MM.1S (cell line): Measurements from ENCODE around the gene CABLES1.

Experiments
- DNase-seq: peaks from one replicate; pipeline ENCODE4 v3.0.0-alpha.2; 2015
- H2AFZ ChIP-seq: fragments of 300-600 bp; sonication (generic); 2 replicates; pipeline ENCODE4 v1.6.0; 2016; ENCODE audit warnings: antibody characterized with exemption, low read length
- H3F3A ChIP-seq: fragments of 300-600 bp; sonication (generic); 2 replicates; pipeline ENCODE4 v1.6.1; 2016; ENCODE audit warnings: mild to moderate bottlenecking, antibody characterized with exemption, low read length, moderate library complexity, mixed read lengths; ENCODE audit not compliant: insufficient read depth
- H3K27ac ChIP-seq: fragments of 300-600 bp; sonication (generic); 2 replicates; pipeline ENCODE4 v1.5.1; 2016; ENCODE audit warnings: mild to moderate bottlenecking, low read length
- H3K27me3 ChIP-seq: fragments of 300-600 bp; sonication (generic); replicated peaks from 2 replicates; pipeline ENCODE4 v1.6.0; 2016; ENCODE audit warnings: low read length; ENCODE audit not compliant: insufficient read depth
- H3K36me3 ChIP-seq: fragments of 300-600 bp; sonication (generic); replicated peaks from 2 replicates; pipeline ENCODE4 v1.6.1; 2016; ENCODE audit warnings: mild to moderate bottlenecking, low read length, mixed read lengths; ENCODE audit not compliant: insufficient read depth
- H3K4me1 ChIP-seq: fragments of 300-600 bp; sonication (generic); 2 replicates; pipeline ENCODE4 v1.6.1; 2016; ENCODE audit warnings: low read length, mixed read lengths
- H3K4me2 ChIP-seq: fragments of 300-600 bp; sonication (generic); 2 replicates; pipeline ENCODE4 v1.6.0; 2016; ENCODE audit warnings: low read depth, low read length
- H3K4me3 ChIP-seq: fragments of 300-600 bp; sonication (generic); 2 replicates; pipeline ENCODE4 v1.5.1; 2016; ENCODE audit warnings: low read length, mixed read lengths
- H3K79me2 ChIP-seq: fragments of 300-600 bp; sonication (generic); 2 replicates; pipeline ENCODE4 v1.6.1; 2016; ENCODE audit warnings: mixed run types, low read length, mixed read lengths
- H3K9ac ChIP-seq: fragments of 300-600 bp; sonication (generic); 2 replicates; pipeline ENCODE4 v1.6.1; 2016; ENCODE audit warnings: low read length, mixed read lengths
- H3K9me2 ChIP-seq: fragments of 300-600 bp; sonication (generic); replicated peaks from 2 replicates; pipeline ENCODE4 v1.6.1; 2016; ENCODE audit warnings: mild to moderate bottlenecking, low read length, mixed read lengths; ENCODE audit not compliant: insufficient read depth
- H3K9me3 ChIP-seq: fragments of 300-600 bp; sonication (generic); replicated peaks from 2 replicates; pipeline ENCODE4 v1.6.1; 2016; ENCODE audit warnings: mild to moderate bottlenecking, low read length, mixed read lengths; ENCODE audit not compliant: insufficient read depth
- H4K20me1 ChIP-seq: fragments of 300-600 bp; sonication (generic); 2 replicates; pipeline ENCODE4 v1.6.1; 2016; ENCODE audit warnings: mild to moderate bottlenecking, low read length, moderate library complexity, mixed read lengths; ENCODE audit not compliant: insufficient read depth
- EZH2 ChIP-seq: fragments of 300-600 bp; sonication (generic); optimal IDR thresholded peaks from 2 replicates; pipeline ENCODE3; 2017; ENCODE audit warnings: low read depth, mild to moderate bottlenecking, antibody characterized with exemption, low read length, mixed read lengths
- EZH2phosphoT487 ChIP-seq: fragments of 300-600 bp; sonication (generic); IDR thresholded peaks from 2 replicates; pipeline ENCODE4 v1.6.1; 2018; ENCODE audit warnings: antibody characterized with exemption, low read length
- TF ChIP-seq, protein P1 (sequence below): fragments of 300-600 bp; sonication (generic); IDR thresholded peaks from 2 replicates; pipeline ENCODE4 v1.5.1; 2016; ENCODE audit warnings: antibody characterized with exemption, low read length, mixed read lengths

Gene CABLES1

DNA sequence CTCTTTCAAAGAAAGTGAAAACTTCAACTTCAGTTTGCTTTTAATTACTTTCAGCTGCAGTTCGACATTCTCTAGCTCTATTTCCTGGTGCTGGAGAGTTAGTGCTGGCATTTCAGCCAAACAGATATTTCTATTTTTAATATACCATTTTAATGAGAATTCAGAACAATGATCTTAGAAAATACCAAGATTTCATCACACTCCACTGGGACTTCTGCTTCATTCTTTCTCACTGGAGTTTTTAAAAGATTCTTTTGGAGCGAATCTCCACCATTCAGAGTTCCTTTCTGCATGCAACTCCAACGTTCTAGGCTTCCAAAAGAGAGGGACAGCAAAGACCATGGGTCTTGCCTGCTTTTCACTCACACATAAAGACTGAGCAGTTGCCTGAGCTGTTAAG, 94.2 kb downstream of the CABLES1 start:
- H3K4me2 ChIP-seq = no peak overlapping the region
- H3K9ac ChIP-seq = no peak overlapping the region; the same call in 1 of the 2 replicates

DNA sequence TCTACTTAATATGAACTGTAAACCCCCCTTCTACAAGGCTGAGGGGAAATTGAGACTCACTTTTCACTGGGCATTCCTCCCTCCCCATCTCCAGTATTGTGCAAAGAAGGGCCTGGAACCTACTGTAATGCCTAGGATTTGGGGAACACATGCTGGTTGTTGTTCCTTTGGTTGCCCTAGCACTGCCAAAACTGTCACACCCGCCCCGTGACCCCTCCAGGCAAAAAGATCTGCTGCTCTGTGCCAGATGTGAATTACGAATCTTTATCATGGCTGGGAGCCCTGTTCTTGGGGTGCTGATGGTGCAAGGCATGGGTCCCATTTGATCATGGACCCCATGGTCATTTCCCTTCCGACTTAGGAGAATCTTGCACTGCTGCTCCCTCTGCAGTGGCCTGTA, 95.4 kb downstream of the CABLES1 start:
- Histone ChIP-seq H3K79me2 (peaks cover 24% of the 10 kb centered on the region), H3K9ac (no peak overlapping the region), H3K27ac (no peak overlapping the region), H3K9me3 (no peaks in the 10 kb centered on the region), H4K20me1 (no peaks in the 10 kb centered on the region), H3K27me3 (no peaks in the 10 kb centered on the region), H2AFZ (no peak overlapping the region), H3K4me3 (no peak overlapping the region), H3F3A (peaks cover 37% of the 10 kb centered on the region), H3K4me2 (no peak overlapping the region), H3K9me2 (no peaks in the 10 kb centered on the region), H3K36me3 (0 out of 2 replicates have a peak, but pooled peaks cover 11% of the 10 kb centered on the region), H3K4me1 (peaks cover 39% of the 10 kb centered on the region)
- TF ChIP-seq EZH2phosphoT487 (no peak), EZH2 (no peak)
- TF ChIP-seq, protein P1, sequence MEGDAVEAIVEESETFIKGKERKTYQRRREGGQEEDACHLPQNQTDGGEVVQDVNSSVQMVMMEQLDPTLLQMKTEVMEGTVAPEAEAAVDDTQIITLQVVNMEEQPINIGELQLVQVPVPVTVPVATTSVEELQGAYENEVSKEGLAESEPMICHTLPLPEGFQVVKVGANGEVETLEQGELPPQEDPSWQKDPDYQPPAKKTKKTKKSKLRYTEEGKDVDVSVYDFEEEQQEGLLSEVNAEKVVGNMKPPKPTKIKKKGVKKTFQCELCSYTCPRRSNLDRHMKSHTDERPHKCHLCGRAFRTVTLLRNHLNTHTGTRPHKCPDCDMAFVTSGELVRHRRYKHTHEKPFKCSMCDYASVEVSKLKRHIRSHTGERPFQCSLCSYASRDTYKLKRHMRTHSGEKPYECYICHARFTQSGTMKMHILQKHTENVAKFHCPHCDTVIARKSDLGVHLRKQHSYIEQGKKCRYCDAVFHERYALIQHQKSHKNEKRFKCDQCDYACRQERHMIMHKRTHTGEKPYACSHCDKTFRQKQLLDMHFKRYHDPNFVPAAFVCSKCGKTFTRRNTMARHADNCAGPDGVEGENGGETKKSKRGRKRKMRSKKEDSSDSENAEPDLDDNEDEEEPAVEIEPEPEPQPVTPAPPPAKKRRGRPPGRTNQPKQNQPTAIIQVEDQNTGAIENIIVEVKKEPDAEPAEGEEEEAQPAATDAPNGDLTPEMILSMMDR = no peak
- DNase-seq = no peak

More for the DNA sequence above, 94.2 kb downstream of the CABLES1 start:
- 0 out of 2 replicates have a peak, but pooled peaks cover 11% of the 10 kb centered on the region for H3K36me3 ChIP-seq
- no peak overlapping the region for H3K4me3 ChIP-seq
- H3K79me2 ChIP-seq = peaks cover 25% of the 10 kb centered on the region
- no peaks in the 10 kb centered on the region for H3K9me3 ChIP-seq
- H2AFZ ChIP-seq = no peak overlapping the region
- no peak for DNase-seq
- H3K27me3 ChIP-seq = no peaks in the 10 kb centered on the region
- no peaks in the 10 kb centered on the region for H4K20me1 ChIP-seq
- H3K27ac ChIP-seq = peak overlapping the region; percentile 92; the same call in 1 of the 2 replicates
- H3K9me2 ChIP-seq = no peaks in the 10 kb centered on the region
- TF ChIP-seq EZH2phosphoT487 (no peak), EZH2 (no peak)
- TF ChIP-seq, protein P1 = no peak
- H3K4me1 ChIP-seq = peaks cover 48% of the 10 kb centered on the region
- H3F3A ChIP-seq = peaks cover 46% of the 10 kb centered on the region

DNA sequence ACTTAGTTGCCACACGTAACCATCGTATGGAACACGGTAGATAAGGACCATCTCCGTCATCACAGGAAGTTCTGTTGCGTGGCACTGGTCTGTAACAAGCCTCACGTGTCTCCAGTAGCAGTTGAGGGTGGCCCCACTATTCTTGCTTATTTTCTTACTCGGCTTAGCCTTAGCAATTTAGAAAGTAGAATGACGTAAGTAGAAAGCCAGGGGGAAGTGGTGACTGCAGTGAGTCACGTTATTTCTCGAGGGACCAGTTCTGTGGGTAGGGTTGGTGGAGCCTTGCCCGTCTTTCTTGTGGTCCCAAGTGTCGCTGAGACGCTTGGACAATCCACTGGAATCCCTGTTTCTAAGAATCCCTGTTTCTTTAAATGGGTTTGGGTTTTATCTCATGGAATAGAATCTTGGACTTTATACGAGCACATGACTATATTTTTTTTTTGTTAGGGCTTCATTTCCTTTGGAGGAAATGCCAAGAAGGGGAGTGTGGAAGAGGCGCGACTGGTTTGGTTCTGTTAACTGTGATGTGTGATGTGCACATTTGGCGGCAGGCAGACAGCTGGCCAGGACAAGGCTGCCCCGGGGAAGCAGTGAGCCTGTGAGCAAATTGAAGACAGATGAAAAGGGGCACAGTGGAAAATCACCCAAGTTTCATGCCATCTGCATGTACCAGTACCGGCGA, 96.2 kb downstream of the CABLES1 start:
- H3K9me2 ChIP-seq = no peaks in the 10 kb centered on the region
- no peaks in the 10 kb centered on the region for H3K9me3 ChIP-seq
- no peaks in the 10 kb centered on the region for H3K27me3 ChIP-seq
- H3K4me2 ChIP-seq = no peak overlapping the region
- no peak overlapping the region for H3K9ac ChIP-seq
- no peak overlapping the region for H3K4me3 ChIP-seq
- peaks cover 32% of the 10 kb centered on the region for H3F3A ChIP-seq
- TF ChIP-seq, protein P1 = no peak
- no peak for TF ChIP-seq EZH2
- no peak for TF ChIP-seq EZH2phosphoT487
- no peak overlapping the region for H2AFZ ChIP-seq
- DNase-seq = no peak
- H3K36me3 ChIP-seq = 0 out of 2 replicates have a peak, but pooled peaks cover 11% of the 10 kb centered on the region
- H3K79me2 ChIP-seq = peaks cover 22% of the 10 kb centered on the region
- no peaks in the 10 kb centered on the region for H4K20me1 ChIP-seq
- H3K4me1 ChIP-seq = peaks cover 34% of the 10 kb centered on the region
- H3K27ac ChIP-seq = no peak overlapping the region
